HL-60 (cell line): Measurements from ENCODE around the gene SMARCA2.

Experiments used
- DNase-seq, 2 experiments: peaks; one replicate each; pipeline ENCODE4 v3.0.0-alpha.2; 2010 to 2020; ENCODE audit warnings: low read depth in 1 of 2, low spot score in 1 of 2
- H3K27ac ChIP-seq: fragments of 250-450 bp; sonication (Bioruptor Pico); replicated peaks from 2 replicates; pipeline ENCODE4 v1.5.1; 2020; ENCODE audit warnings: mild to moderate bottlenecking, moderate library complexity
- H3K27me3 ChIP-seq: fragments of 250-450 bp; sonication (Bioruptor Pico); 2 replicates; pipeline ENCODE4 v1.5.1; 2021; ENCODE audit warnings: mild to moderate bottlenecking, moderate library complexity; ENCODE audit not compliant: insufficient read depth, poor library complexity, severe bottlenecking
- H3K4me3 ChIP-seq: replicated peaks from 2 replicates; pipeline ENCODE4 v1.5.1; 2011; ENCODE audit warnings: mild to moderate bottlenecking, control low read depth, low read length; ENCODE audit not compliant: insufficient read depth
- GABPA ChIP-seq: IDR thresholded peaks from 2 replicates; pipeline ENCODE4 v1.6.1; 2012; ENCODE audit warnings: low read depth
- POLR2AphosphoS5 ChIP-seq: IDR thresholded peaks from 2 replicates; pipeline ENCODE4 v1.6.1; 2012; ENCODE audit warnings: low read depth
- SPI1 ChIP-seq: IDR thresholded peaks from 2 replicates; pipeline ENCODE4 v1.6.1; 2012; ENCODE audit warnings: low read depth, mild to moderate bottlenecking, borderline replicate concordance
- TF ChIP-seq, protein P1 (sequence below): IDR thresholded peaks from 2 replicates; pipeline ENCODE4 v1.6.1; 2012; ENCODE audit warnings: low read depth; ENCODE audit not compliant: insufficient replicate concordance
- TF ChIP-seq, protein P2 (sequence below): IDR thresholded peaks from one replicate; pipeline ENCODE4 v1.5.1; 2011; ENCODE audit warnings: low read length, control low read depth, inconsistent platforms; ENCODE audit not compliant: insufficient read depth

The SMARCA2 gene

DNA sequence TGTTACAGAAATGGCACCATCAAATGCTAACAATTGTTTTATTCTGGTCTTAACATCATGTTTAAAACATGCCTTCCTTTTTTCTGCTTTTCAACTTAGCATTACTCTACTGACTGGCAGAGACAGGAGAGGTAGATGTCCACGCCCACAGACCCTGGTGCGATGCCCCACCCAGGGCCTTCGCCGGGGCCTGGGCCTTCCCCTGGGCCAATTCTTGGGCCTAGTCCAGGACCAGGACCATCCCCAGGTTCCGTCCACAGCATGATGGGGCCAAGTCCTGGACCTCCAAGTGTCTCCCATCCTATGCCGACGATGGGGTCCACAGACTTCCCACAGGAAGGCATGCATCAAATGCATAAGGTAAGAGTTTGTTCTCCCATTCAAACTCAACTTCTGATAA, 13.7 kb downstream of the SMARCA2 start:
- DNase-seq, result no peak
- Histone ChIP-seq H3K4me3 (no peak overlapping the region), H3K27ac (no peak overlapping the region), H3K27me3 (no peaks in the 10 kb centered on the region)
- TF ChIP-seq, protein P1, sequence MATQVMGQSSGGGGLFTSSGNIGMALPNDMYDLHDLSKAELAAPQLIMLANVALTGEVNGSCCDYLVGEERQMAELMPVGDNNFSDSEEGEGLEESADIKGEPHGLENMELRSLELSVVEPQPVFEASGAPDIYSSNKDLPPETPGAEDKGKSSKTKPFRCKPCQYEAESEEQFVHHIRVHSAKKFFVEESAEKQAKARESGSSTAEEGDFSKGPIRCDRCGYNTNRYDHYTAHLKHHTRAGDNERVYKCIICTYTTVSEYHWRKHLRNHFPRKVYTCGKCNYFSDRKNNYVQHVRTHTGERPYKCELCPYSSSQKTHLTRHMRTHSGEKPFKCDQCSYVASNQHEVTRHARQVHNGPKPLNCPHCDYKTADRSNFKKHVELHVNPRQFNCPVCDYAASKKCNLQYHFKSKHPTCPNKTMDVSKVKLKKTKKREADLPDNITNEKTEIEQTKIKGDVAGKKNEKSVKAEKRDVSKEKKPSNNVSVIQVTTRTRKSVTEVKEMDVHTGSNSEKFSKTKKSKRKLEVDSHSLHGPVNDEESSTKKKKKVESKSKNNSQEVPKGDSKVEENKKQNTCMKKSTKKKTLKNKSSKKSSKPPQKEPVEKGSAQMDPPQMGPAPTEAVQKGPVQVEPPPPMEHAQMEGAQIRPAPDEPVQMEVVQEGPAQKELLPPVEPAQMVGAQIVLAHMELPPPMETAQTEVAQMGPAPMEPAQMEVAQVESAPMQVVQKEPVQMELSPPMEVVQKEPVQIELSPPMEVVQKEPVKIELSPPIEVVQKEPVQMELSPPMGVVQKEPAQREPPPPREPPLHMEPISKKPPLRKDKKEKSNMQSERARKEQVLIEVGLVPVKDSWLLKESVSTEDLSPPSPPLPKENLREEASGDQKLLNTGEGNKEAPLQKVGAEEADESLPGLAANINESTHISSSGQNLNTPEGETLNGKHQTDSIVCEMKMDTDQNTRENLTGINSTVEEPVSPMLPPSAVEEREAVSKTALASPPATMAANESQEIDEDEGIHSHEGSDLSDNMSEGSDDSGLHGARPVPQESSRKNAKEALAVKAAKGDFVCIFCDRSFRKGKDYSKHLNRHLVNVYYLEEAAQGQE, result no peak
- TF ChIP-seq POLR2AphosphoS5 (no peak), GABPA (no peak), SPI1 (no peak)
- TF ChIP-seq, protein P2, sequence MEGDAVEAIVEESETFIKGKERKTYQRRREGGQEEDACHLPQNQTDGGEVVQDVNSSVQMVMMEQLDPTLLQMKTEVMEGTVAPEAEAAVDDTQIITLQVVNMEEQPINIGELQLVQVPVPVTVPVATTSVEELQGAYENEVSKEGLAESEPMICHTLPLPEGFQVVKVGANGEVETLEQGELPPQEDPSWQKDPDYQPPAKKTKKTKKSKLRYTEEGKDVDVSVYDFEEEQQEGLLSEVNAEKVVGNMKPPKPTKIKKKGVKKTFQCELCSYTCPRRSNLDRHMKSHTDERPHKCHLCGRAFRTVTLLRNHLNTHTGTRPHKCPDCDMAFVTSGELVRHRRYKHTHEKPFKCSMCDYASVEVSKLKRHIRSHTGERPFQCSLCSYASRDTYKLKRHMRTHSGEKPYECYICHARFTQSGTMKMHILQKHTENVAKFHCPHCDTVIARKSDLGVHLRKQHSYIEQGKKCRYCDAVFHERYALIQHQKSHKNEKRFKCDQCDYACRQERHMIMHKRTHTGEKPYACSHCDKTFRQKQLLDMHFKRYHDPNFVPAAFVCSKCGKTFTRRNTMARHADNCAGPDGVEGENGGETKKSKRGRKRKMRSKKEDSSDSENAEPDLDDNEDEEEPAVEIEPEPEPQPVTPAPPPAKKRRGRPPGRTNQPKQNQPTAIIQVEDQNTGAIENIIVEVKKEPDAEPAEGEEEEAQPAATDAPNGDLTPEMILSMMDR, result no peak

DNA sequence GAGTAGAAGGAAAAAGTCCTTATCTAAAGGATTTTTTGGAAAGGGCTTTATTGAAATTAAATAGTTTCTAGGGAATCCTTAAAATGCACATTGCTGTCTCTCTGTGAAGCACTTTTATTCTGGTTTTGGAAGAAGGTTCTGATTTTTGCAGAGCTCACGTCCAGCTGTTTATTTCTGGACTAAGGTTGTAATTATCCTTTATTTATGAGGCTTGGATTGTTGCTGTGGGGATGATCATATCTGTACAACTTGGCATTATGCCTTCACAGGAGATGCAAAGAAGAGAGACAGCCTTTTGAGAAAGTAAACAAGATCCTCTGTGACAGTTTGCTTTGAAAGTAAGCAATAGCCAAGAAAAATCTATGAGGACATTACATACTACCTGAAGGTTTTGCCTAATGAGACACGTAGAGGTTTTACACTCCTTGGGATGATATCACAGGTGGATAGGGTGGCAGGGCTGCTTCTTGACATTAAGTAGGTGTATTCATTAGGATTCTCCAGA, 14.6 kb downstream of the SMARCA2 start:
- no peak overlapping the region for H3K27ac ChIP-seq
- DNase-seq, result no peak
- no peaks in the 10 kb centered on the region for H3K27me3 ChIP-seq
- H3K4me3 ChIP-seq, result no peak overlapping the region
- TF ChIP-seq POLR2AphosphoS5 (no peak), GABPA (no peak), SPI1 (no peak)
- TF ChIP-seq, protein P2, result no peak
- TF ChIP-seq, protein P1, result no peak

DNA sequence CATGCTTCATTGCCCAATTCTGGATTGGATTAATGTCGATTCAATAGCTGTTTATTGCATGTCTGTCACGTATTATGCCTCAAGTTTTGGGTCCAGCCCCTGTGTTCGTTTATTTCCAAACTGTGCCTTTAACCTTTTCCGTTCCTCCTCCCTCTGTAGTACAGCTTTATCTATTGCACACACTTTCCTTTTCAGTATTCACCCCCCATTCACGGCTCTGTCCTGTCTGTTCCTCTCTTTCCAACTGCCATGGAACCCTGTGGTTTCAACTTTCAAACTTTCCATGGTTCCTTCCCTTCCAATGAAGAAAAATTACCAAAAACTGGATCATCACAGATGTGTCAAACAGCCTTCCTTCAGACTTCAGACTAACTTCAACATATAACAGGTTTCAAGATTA, 17.1 kb downstream of the SMARCA2 start:
- peak in 1 of 2 experiments; percentile 25 for DNase-seq
- no peak overlapping the region for H3K4me3 ChIP-seq
- H3K27me3 ChIP-seq, result no peaks in the 10 kb centered on the region
- peak; percentile 47; the same call in 1 of the 2 replicates for TF ChIP-seq POLR2AphosphoS5
- peak; percentile 42; the same call in 1 of the 2 replicates for TF ChIP-seq SPI1
- TF ChIP-seq, protein P2, result no peak
- peak overlapping the region; percentile 52 for H3K27ac ChIP-seq

DNA sequence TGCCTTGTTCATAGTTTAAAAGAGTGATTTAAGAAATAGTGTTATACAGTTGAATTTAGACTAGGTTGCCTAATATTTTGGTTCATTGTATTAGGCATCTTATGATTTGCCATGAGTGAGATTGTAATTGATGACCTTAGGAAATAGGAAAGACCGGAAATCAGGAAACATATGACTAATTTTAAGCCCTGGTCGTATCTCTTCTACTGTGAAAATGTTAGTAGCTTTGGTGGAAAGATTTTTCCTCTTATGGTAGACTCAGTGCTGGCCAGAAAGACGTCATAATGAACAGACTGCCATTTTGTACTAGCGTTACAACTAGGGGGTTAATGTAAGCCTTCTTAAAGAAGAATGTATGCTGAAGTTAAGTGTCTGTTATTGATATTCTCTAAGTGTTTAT, 21.7 kb downstream of the SMARCA2 start:
- H3K4me3 ChIP-seq, result no peak overlapping the region
- TF ChIP-seq SPI1 (no peak), GABPA (no peak), POLR2AphosphoS5 (no peak)
- TF ChIP-seq, protein P1, result no peak
- TF ChIP-seq, protein P2, result no peak
- H3K27me3 ChIP-seq, result no peaks in the 10 kb centered on the region
- H3K27ac ChIP-seq, result no peak overlapping the region
- DNase-seq, result no peak
